ENCODE data around the gene PTMS. TPM values are rescaled to one million over a fixed set of nuclear protein-coding genes. Genes with fewer than 3 reads are reported as not detected.
A peak's percentile ranks its signal among the peaks of the same experiment; 100 is the strongest.

Gene PTMS
- total RNA-seq, 1 experiment from 2014 or later = 370 TPM

- TF ChIP-seq ZMAT4 (CRISPR knock-in tag; IDR thresholded peaks at IDR 0.05) = no peak
- no peak for TF ChIP-seq MXD4 (CRISPR knock-in tag; IDR thresholded peaks at IDR 0.05; ENCODE audit: borderline replicate concordance)
- no peak for TF ChIP-seq E2F4 (CRISPR knock-in tag; IDR thresholded peaks at IDR 0.05; ENCODE audit: borderline replicate concordance, low read depth)
- no peak for TF ChIP-seq ZBTB21 (CRISPR knock-in tag; IDR thresholded peaks at IDR 0.05; ENCODE audit: borderline replicate concordance)
- no peak for TF ChIP-seq FOXP1 (CRISPR knock-in tag; IDR thresholded peaks at IDR 0.05; ENCODE audit: borderline replicate concordance)
- TF ChIP-seq SMAD4 (CRISPR knock-in tag; IDR thresholded peaks at IDR 0.05) = no peak
- no peak for TF ChIP-seq USF1 (CRISPR knock-in tag; IDR thresholded peaks at IDR 0.05)
- no peak for TF ChIP-seq CREB1 (CRISPR knock-in tag; IDR thresholded peaks at IDR 0.05)
- TF ChIP-seq CTCF (IDR thresholded peaks at IDR 0.05) = no peak
- no peak for TF ChIP-seq ETV6 (CRISPR knock-in tag; IDR thresholded peaks at IDR 0.05)
- no peak for TF ChIP-seq OVOL2 (CRISPR knock-in tag; IDR thresholded peaks at IDR 0.05; ENCODE audit: borderline replicate concordance)
Measured at GRCh38 chr12:6807170-6807569, 41.0 kb downstream of the PTMS start (continued).

GRCh38 chr12:6809056-6809455, 42.9 kb downstream of the PTMS start:
- Mint-ChIP-seq H3K4me3 (no peak overlapping the region), H3K9me3 (peaks cover 3% of the 10 kb centered on the region), H3K27me3 (ENCODE audit: low read depth) (peaks cover 38% of the 10 kb centered on the region), H3K4me1 (peaks cover 18% of the 10 kb centered on the region), H3K36me3 (peaks cover 2% of the 10 kb centered on the region), H3K27ac (peak overlapping the region; percentile 11; the same call in 1 of the 2 replicates)
- POLR2A ChIA-PET = interaction anchor here (0.6 to 1.0 kb wide), 2 partner anchors 85 to 178 kb away, joined by 3 to 4 read pairs; no protein-coding TSS in a partner anchor
- TF ChIP-seq AFF4 (CRISPR knock-in tag; IDR thresholded peaks at IDR 0.05; ENCODE audit: borderline replicate concordance) (no peak), FOXP1 (CRISPR knock-in tag; IDR thresholded peaks at IDR 0.05; ENCODE audit: borderline replicate concordance) (no peak), E2F4 (CRISPR knock-in tag; IDR thresholded peaks at IDR 0.05; ENCODE audit: borderline replicate concordance, low read depth) (no peak), EMX1 (CRISPR knock-in tag; IDR thresholded peaks at IDR 0.05) (no peak), MXD4 (CRISPR knock-in tag; IDR thresholded peaks at IDR 0.05; ENCODE audit: borderline replicate concordance) (no peak)
- no peak for DNase-seq (ENCODE audit: low spot score)
- CTCF ChIA-PET = interaction anchor here (1.5 to 3.0 kb wide), 3 partner anchors 12 to 43 kb away, joined by 3 to 14 read pairs (median 7); partner anchors contain the start of gene PTMS
- ATAC-seq = no peak

Data from WTC11 (cell line).